Colonic mucosa (tissue), 4 donors: ENCODE results near the gene AATK. TPM values are rescaled to one million over a fixed set of nuclear protein-coding genes. Genes with fewer than 3 reads are reported as not detected.

Experiments
- DNase-seq: peaks from one replicate; pipeline ENCODE4 v3.0.0-alpha.2; 2020
- H3K27ac ChIP-seq: fragments of 200-600 bp; one replicate; pipeline ENCODE4 v1.8.0; 2021
- H3K27me3 ChIP-seq: fragments of 200-600 bp; one replicate; pipeline ENCODE4 v1.8.0; 2021
- H3K36me3 ChIP-seq: fragments of 200-600 bp; one replicate; pipeline ENCODE4 v1.8.0; 2021
- H3K4me1 ChIP-seq: fragments of 200-600 bp; one replicate; pipeline ENCODE4 v1.8.0; 2021; ENCODE audit warnings: mild to moderate bottlenecking
- H3K4me3 ChIP-seq: fragments of 200-600 bp; one replicate; pipeline ENCODE4 v1.8.0; 2021
- H3K9ac ChIP-seq, 2 donors: one replicate each; pipeline ENCODE4 v1.7.0; 2013; ENCODE audit warnings: control low read depth in 2 of 2, low read depth in 2 of 2, low read length in 2 of 2
- H3K9me3 ChIP-seq: fragments of 200-600 bp; one replicate; pipeline ENCODE4 v1.8.0; 2021
- CTCF ChIP-seq: fragments of 200-600 bp; IDR thresholded peaks from one replicate; pipeline ENCODE4 v1.8.0; 2022; ENCODE audit warnings: antibody characterized with exemption, mild to moderate bottlenecking
- intact Hi-C: fragments of 100-400 bp; cut with DNase I; formaldehyde crosslinking; loops from one replicate; pipeline ENCODE4 v1.14.1; 2022
- total RNA-seq, 2 donors: library from RNA; stranded (reverse); fragmentation: NEBNext Ultra II Directional in 1 of 2; extraction: Animal tissue kit (Norgen Biotek cat#: 25700) in 1 of 2; gene quantifications; one replicate each; pipeline ENCODE4 v1.2.1, GENCODE V29; 2021
- donor health status: healthy.
- donor health status: DM: no; HTN: no; CAD: no.
- donor health status: DM: no; HTN: no; CAD: no.

AATK gene
- total RNA-seq, 2 donors from 2014 or later: 9.1 to 13.3 TPM

GRCh38 chr17:81180836-81181810, 15.1 kb upstream of the AATK start:
- DNase-seq: no peak
- no peaks in the 10 kb centered on the region for H3K4me1 ChIP-seq
- intact Hi-C loops: no loop called here
- H3K9ac ChIP-seq: no peak overlapping the region
- no peaks in the 10 kb centered on the region for H3K36me3 ChIP-seq
- no peak for TF ChIP-seq CTCF
- no peak overlapping the region for H3K4me3 ChIP-seq
- H3K27ac ChIP-seq: no peak overlapping the region
- H3K27me3 ChIP-seq: no peaks in the 10 kb centered on the region
- H3K9me3 ChIP-seq: no peaks in the 10 kb centered on the region

- H3K4me1 ChIP-seq: no peaks in the 10 kb centered on the region
- no peak overlapping the region for H3K4me3 ChIP-seq
These were observed 13.8 kb upstream of the AATK start for GRCh38 chr17:81179861-81180260.

GRCh38 chr17:81179220-81179619, 13.2 kb upstream of the AATK start:
- intact Hi-C loops: no loop called here

More at GRCh38 chr17:81179861-81180260, 13.8 kb upstream of the AATK start:
- DNase-seq: no peak
- TF ChIP-seq CTCF: no peak
- intact Hi-C loops: no loop called here
- H3K36me3 ChIP-seq: no peaks in the 10 kb centered on the region
- no peak overlapping the region for H3K9ac ChIP-seq
- H3K27ac ChIP-seq: no peak overlapping the region
- H3K9me3 ChIP-seq: no peaks in the 10 kb centered on the region
- H3K27me3 ChIP-seq: no peaks in the 10 kb centered on the region

DNA sequence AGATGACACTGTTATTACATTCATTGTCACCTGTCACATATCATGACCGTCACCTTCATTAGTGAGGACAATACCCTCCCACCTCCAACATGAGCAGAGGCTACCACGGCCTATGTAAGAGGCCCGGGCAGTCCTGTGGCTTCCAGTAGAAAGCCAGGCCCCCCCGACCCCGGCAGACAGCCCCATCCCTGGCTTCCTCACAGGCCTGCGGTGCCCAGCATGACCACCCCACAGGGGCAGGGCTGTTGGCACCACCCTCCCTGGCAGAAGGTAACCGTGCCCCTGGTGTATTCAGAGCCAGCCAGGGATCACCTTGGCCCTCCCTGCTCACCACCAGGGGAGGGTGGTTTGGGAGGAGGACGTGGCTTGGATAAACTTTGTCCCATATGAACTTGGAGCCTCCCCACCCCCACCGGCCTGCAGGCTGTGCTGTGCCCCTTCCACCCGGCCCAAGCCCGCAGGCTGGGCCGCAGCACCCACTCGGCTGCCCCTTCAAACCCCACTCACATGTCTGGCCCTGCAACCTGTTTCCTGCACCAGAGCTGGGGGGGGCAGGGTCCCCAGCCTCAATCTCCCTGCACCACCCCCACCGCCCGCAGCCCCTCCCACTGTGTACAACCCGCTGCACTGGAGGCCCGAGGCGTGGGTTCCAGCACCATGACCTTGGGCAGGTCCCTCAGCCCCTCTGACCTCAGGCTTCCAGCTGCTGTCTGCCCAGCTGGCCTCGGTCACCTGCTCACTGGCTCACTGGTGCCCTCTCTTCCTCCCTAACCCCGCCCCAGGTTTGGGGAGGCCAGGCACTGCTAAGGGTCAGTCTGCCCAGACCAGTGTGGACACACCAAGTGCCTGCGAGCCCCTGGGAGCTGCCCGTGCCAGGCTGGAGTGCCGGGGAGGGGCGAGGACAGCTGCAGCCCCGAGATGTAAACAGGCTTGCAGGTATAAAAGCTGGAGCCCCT, 12.4 kb upstream of the AATK start:
- TF ChIP-seq CTCF: no peak
- Histone ChIP-seq H3K9ac (no peak overlapping the region), H3K36me3 (no peaks in the 10 kb centered on the region), H3K27ac (no peak overlapping the region), H3K27me3 (no peaks in the 10 kb centered on the region), H3K4me1 (no peaks in the 10 kb centered on the region), H3K9me3 (no peaks in the 10 kb centered on the region), H3K4me3 (no peak overlapping the region)
- no peak for DNase-seq
- intact Hi-C loops: no loop called here

More at GRCh38 chr17:81179220-81179619, 13.2 kb upstream of the AATK start:
- no peak overlapping the region for H3K4me3 ChIP-seq
- H3K4me1 ChIP-seq: no peaks in the 10 kb centered on the region
- H3K36me3 ChIP-seq: no peaks in the 10 kb centered on the region
- H3K9ac ChIP-seq: no peak overlapping the region
- TF ChIP-seq CTCF: no peak
- H3K9me3 ChIP-seq: no peaks in the 10 kb centered on the region
- no peaks in the 10 kb centered on the region for H3K27me3 ChIP-seq
- no peak overlapping the region for H3K27ac ChIP-seq
- DNase-seq: no peak

- no peak for DNase-seq
These were observed 10.6 kb upstream of the AATK start for GRCh38 chr17:81176666-81177065.

More at GRCh38 chr17:81176666-81177065, 10.6 kb upstream of the AATK start:
- no peak overlapping the region for H3K9ac ChIP-seq
- no peak overlapping the region for H3K4me3 ChIP-seq
- no peak for TF ChIP-seq CTCF
- no peaks in the 10 kb centered on the region for H3K36me3 ChIP-seq
- H3K9me3 ChIP-seq: no peaks in the 10 kb centered on the region
- no peak overlapping the region for H3K27ac ChIP-seq
- H3K4me1 ChIP-seq: no peaks in the 10 kb centered on the region
- intact Hi-C loops: no loop called here
- H3K27me3 ChIP-seq: no peaks in the 10 kb centered on the region
